ENCODE measurements around the gene LMBRD2.

- TF ChIP-seq ZNF281 (CRISPR knock-in tag; IDR thresholded peaks at IDR 0.05) = no peak
- no peak for TF ChIP-seq CTCF (IDR thresholded peaks at IDR 0.05)
- TF ChIP-seq MAX (CRISPR knock-in tag; IDR thresholded peaks at IDR 0.05) = no peak
- no peak for TF ChIP-seq ZNF263 (CRISPR knock-in tag; IDR thresholded peaks at IDR 0.05; ENCODE audit: low read depth)
- TF ChIP-seq PREB (CRISPR knock-in tag; IDR thresholded peaks at IDR 0.05; ENCODE audit: borderline replicate concordance) = no peak
- TF ChIP-seq STAT6 (CRISPR knock-in tag; conservative IDR thresholded peaks at IDR 0.05; ENCODE audit: low read depth) = no peak
- TF ChIP-seq NFATC4 (CRISPR knock-in tag; IDR thresholded peaks at IDR 0.05) = no peak
- no peak for TF ChIP-seq USF2 (CRISPR knock-in tag; IDR thresholded peaks at IDR 0.05)
- TF ChIP-seq GRHL2 (CRISPR knock-in tag; IDR thresholded peaks at IDR 0.05; ENCODE audit: insufficient replicate concordance, severe bottlenecking) = no peak
- TF ChIP-seq ZSCAN18 (CRISPR knock-in tag; IDR thresholded peaks at IDR 0.05) = no peak
- TF ChIP-seq ZNF396 (CRISPR knock-in tag; IDR thresholded peaks at IDR 0.05; ENCODE audit: borderline replicate concordance) = no peak
- TF ChIP-seq JUN (CRISPR knock-in tag; IDR thresholded peaks at IDR 0.05) = no peak
Measured at GRCh38 chr5:36155291-36155690, 3.6 kb upstream of the LMBRD2 start.

All from WTC11 (cell line).